GM12865 (cell line): Measurements from ENCODE around the gene UNCX.
"Not testable (repeated sequence)": the region's sequence is repeated elsewhere in the genome, so short reads cannot be mapped to it uniquely, and the experiment has no call there.

ENCODE experiments used
- DNase-seq: peaks from one replicate; pipeline ENCODE4 v3.0.0; 2010; ENCODE audit warnings: low read depth
- H3K4me3 ChIP-seq: 2 replicates; pipeline ENCODE4 v1.5.1; 2011; ENCODE audit warnings: mild to moderate bottlenecking, low read depth, low read length, control low read depth
- CTCF ChIP-seq: IDR thresholded peaks from 2 replicates; pipeline ENCODE4 v1.5.1; 2011; ENCODE audit warnings: low read length, control low read depth, low read depth, inconsistent platforms; ENCODE audit not compliant: insufficient read depth; ENCODE audit errors: missing control alignments

UNCX gene

GRCh38 chr7:1271046-1271445 lies 38.4 kb downstream of the UNCX start:
- no peak for DNase-seq
- no peak overlapping the region for H3K4me3 ChIP-seq
- TF ChIP-seq CTCF = no peak

DNA sequence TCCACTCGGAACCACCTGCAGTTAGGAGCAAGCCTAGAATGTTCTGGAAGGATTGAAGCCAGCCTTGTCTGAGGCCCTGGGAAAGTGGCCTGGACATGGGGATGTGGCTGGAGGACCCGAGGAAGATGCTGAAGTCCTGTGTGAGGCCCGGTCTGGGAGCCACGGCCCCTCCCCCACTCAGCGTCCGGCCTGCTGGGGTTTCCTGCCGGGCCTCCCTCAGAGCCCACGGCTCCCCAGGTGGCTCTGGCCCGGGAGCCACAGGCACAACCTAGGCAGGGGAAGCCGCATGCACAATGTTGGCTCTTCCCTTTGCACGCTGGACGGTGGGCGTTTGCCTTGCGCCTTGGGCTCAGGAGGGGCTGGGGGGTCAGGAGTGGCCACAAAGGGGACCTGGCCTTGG lies 39.0 kb downstream of the UNCX start:
- TF ChIP-seq CTCF = no peak
- DNase-seq = no peak
- H3K4me3 ChIP-seq = no peak overlapping the region

DNA sequence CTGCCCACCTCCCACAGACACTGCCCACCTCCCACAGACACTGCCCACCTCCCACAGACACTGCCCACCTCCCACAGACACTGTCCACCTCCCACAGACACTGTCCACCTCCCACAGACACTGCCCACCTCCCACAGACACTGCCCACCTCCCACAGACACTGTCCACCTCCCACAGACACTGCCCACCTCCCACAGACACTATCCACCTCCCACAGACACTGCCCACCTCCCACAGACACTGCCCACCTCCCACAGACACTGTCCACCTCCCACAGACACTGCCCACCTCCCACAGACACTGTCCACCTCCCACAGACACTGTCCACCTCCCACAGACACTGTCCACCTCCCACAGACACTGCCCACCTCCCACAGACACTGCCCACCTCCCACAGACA lies 39.5 kb downstream of the UNCX start:
- not testable (repeated sequence) for DNase-seq, H3K4me3 ChIP-seq

DNA sequence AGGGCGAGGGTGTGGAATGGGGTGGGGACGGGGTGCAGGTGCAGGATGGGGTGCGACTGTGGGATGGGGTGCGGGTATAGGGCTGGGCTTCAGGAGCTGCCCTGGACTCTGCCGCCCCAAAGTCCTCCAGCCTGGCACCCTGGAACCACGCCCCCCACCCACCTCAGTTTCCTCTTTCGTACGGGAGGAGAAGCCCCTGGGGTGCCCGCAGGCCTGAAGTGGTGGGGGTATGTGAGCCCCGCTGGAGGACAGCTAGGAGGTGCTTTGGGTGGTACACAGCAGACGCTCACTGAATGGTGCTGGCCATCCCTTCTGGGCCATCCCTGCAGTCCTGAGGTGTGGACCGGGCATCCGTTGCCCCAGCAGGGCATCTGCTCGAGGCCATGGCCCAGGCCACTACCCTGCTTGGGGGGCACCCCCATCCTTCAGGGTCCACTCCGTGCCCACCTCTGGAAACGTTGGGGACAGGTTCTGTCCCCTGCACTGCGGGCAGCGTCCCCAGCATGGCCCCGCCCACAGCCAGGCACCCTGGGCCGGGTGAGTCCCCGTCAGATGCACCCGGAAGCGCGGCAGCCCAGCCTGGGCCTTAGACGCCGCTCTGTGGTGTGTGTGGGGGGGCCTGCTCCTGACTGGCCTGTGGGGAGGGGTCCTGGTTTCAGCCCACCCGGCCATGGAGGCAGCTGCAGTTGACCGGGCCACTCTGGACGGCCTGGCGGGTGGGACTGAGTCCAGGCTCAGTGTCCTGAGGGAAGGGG lies 41.6 kb downstream of the UNCX start:
- TF ChIP-seq CTCF = no peak
- no peak overlapping the region for H3K4me3 ChIP-seq
- no peak for DNase-seq

GRCh38 chr7:1274876-1275375 lies 42.3 kb downstream of the UNCX start:
- no peak for DNase-seq
- TF ChIP-seq CTCF = no peak
- H3K4me3 ChIP-seq = no peak overlapping the region

DNA sequence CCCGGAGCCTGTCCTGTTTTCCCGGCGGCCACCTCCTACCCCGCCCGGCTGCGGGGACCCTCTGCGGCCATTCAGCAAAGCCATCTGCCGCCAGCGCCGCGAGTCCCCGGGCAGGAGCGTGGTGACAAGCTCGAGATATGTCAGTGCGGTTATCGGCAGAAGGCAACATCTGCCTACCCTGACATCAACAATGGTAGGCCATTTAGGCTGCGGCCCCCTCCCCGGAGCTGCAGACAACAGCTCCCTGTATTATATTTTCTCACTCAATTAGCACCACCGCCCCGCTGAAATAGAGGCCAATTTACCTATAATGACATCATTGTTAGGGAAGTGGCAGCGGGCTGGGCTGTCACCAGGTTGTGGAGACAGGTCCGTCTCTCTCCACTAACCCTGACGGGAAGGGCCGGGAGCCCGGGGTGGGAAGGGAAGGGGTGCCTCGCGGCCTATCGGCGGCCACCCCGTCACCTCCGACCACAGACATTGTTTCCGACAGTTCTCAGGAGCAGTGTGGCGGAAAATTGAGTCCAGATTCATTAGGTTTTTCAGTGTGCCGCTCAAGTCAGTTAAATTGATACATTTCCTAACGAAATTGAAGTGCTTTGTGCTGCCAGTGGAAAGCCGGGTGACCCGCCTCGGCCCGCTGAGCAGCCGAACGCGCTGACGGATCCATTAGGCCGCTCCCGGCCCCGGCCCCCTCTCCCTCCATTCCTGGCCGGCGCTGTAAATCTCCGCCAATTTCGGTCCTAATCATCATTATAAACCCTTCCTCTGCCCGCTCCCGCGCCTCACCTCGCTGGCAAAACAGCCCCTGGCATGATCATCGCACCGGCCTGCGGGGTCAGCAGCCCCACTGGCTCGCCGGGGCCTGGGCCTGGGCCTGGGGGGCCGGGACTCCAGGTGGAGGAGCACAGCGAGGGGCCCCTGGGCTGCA lies 43.0 kb downstream of the UNCX start:
- DNase-seq = no peak
- H3K4me3 ChIP-seq = no peak overlapping the region
- no peak for TF ChIP-seq CTCF

DNA sequence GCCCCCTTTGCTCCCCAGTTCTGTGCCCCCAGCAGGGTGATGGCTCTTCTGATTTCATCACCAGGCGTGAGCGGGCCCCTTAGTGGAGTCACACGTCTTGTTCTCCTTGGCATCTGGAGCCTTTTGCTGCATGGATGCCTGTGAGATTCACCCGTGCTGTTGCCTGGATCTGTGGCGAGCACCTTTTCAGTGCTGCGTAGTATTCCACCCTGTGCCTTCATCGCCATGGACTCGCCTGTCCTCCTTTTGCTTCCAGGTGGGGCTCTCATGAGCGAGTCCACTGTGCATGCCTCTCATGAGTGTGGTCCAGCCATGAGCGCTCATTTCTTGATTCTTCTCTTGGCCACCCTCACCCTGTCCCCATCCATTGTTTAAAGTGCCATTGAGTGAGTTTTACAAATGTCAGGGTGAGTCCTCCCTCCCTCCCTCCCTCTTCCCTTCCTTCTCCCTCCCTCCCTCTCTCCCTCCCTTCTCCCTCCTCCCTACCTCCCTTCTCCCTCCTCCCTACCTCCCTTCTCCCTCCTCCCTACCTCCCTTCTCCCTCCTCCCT lies 44.0 kb downstream of the UNCX start:
- no peak for TF ChIP-seq CTCF
- H3K4me3 ChIP-seq = no peak overlapping the region
- no peak for DNase-seq
